Loucy (cell line): Measurements from ENCODE around the gene PPP2R5C.

Experiments used
- H2AFZ ChIP-seq: fragments of 200-600 bp; sonication (generic); 2 replicates; pipeline ENCODE4 v1.6.0; 2016; ENCODE audit warnings: antibody characterized with exemption, mild to moderate bottlenecking, low read length, moderate library complexity
- H3F3A ChIP-seq: fragments of 200-600 bp; 2 replicates; pipeline ENCODE4 v1.6.0; 2016; ENCODE audit warnings: antibody characterized with exemption, low read depth, mild to moderate bottlenecking
- H3K27me3 ChIP-seq: fragments of 200-600 bp; sonication (generic); 2 replicates; pipeline ENCODE4 v1.6.1; 2014; ENCODE audit warnings: low read length, mild to moderate bottlenecking; ENCODE audit not compliant: insufficient read depth, poor library complexity, severe bottlenecking
- H3K36me3 ChIP-seq: fragments of 200-600 bp; sonication (generic); 2 replicates; pipeline ENCODE4 v1.6.1; 2016; ENCODE audit warnings: low read length; ENCODE audit not compliant: insufficient read depth
- H3K4me1 ChIP-seq: fragments of 200-600 bp; sonication (generic); 2 replicates; pipeline ENCODE4 v1.5.1; 2014; ENCODE audit warnings: low read length, mild to moderate bottlenecking; ENCODE audit not compliant: insufficient read depth, poor library complexity, severe bottlenecking
- H3K4me2 ChIP-seq: fragments of 200-600 bp; sonication (generic); 2 replicates; pipeline ENCODE4 v1.6.0; 2014; ENCODE audit warnings: antibody characterized with exemption, low read length, low read depth, mild to moderate bottlenecking; ENCODE audit not compliant: poor library complexity, severe bottlenecking
- H3K4me3 ChIP-seq: fragments of 200-600 bp; sonication (generic); 2 replicates; pipeline ENCODE4 v1.5.1; 2014; ENCODE audit warnings: low read length, mild to moderate bottlenecking, mixed read lengths; ENCODE audit not compliant: poor library complexity, severe bottlenecking
- H3K79me2 ChIP-seq: fragments of 200-600 bp; sonication (generic); 2 replicates; pipeline ENCODE4 v1.6.1; 2014; ENCODE audit warnings: low read length; ENCODE audit not compliant: insufficient read depth
- H3K9ac ChIP-seq: fragments of 200-600 bp; sonication (generic); 2 replicates; pipeline ENCODE4 v1.6.0; 2014; ENCODE audit warnings: mild to moderate bottlenecking, low read depth, low read length, moderate library complexity; ENCODE audit not compliant: poor library complexity, severe bottlenecking
- H3K9me2 ChIP-seq: fragments of 200-600 bp; sonication (generic); replicated peaks from 2 replicates; pipeline ENCODE4 v1.6.1; 2016; ENCODE audit warnings: low read depth, low read length, mixed read lengths
- H3K9me3 ChIP-seq: fragments of 200-600 bp; sonication (generic); 2 replicates; pipeline ENCODE4 v1.6.1; 2014; ENCODE audit warnings: mild to moderate bottlenecking, antibody characterized with exemption, low read length, low read depth; ENCODE audit not compliant: insufficient read depth
- H4K20me1 ChIP-seq: fragments of 200-600 bp; sonication (generic); 2 replicates; pipeline ENCODE4 v1.6.0; 2014; ENCODE audit warnings: antibody characterized with exemption, low read length, mild to moderate bottlenecking; ENCODE audit not compliant: insufficient read depth, poor library complexity, severe bottlenecking
- CTCF ChIP-seq: fragments of 200-600 bp; sonication (generic); conservative IDR thresholded peaks from 2 replicates; pipeline ENCODE4 v1.5.1; 2014; ENCODE audit warnings: mild to moderate bottlenecking, antibody characterized with exemption, low read length
- EZH2phosphoT487 ChIP-seq: fragments of 200-600 bp; IDR thresholded peaks from 2 replicates; pipeline ENCODE4 v1.6.1; 2018; ENCODE audit warnings: antibody characterized with exemption, mild to moderate bottlenecking, moderate library complexity, borderline replicate concordance

PPP2R5C gene

GRCh38 chr14:101915871-101916815 lies 154.6 kb downstream of the PPP2R5C start:
- Histone ChIP-seq H3K9ac (no peak overlapping the region), H3F3A (no peaks in the 10 kb centered on the region), H3K9me3 (no peaks in the 10 kb centered on the region), H3K79me2 (no peaks in the 10 kb centered on the region), H3K4me3 (no peak overlapping the region), H3K9me2 (no peaks in the 10 kb centered on the region), H4K20me1 (no peaks in the 10 kb centered on the region), H2AFZ (no peak overlapping the region), H3K36me3 (peaks cover 51% of the 10 kb centered on the region; the same call in 1 of the 2 replicates), H3K27me3 (no peaks in the 10 kb centered on the region), H3K4me2 (no peak overlapping the region), H3K4me1 (no peaks in the 10 kb centered on the region)
- no peak for TF ChIP-seq EZH2phosphoT487
- no peak for TF ChIP-seq CTCF

- no peaks in the 10 kb centered on the region for H3K4me1 ChIP-seq
- no peaks in the 10 kb centered on the region for H3K79me2 ChIP-seq
- H3K4me2 ChIP-seq: no peak overlapping the region
- no peak overlapping the region for H3K4me3 ChIP-seq
- H3K9ac ChIP-seq: no peak overlapping the region
- no peaks in the 10 kb centered on the region for H4K20me1 ChIP-seq
- no peaks in the 10 kb centered on the region for H3K27me3 ChIP-seq
- no peak overlapping the region for H2AFZ ChIP-seq
- H3K9me2 ChIP-seq: no peaks in the 10 kb centered on the region
- TF ChIP-seq CTCF (no peak), EZH2phosphoT487 (no peak)
- H3K9me3 ChIP-seq: no peaks in the 10 kb centered on the region
- peaks cover 51% of the 10 kb centered on the region; the same call in 1 of the 2 replicates for H3K36me3 ChIP-seq
- H3F3A ChIP-seq: no peaks in the 10 kb centered on the region
These were observed 155.4 kb downstream of the PPP2R5C start for GRCh38 chr14:101916816-101917412.

GRCh38 chr14:101917413-101918017 lies 156.0 kb downstream of the PPP2R5C start:
- Histone ChIP-seq H3K4me3 (no peak overlapping the region), H3K36me3 (peaks cover 46% of the 10 kb centered on the region; the same call in 1 of the 2 replicates), H3F3A (no peaks in the 10 kb centered on the region), H3K9me2 (no peaks in the 10 kb centered on the region), H4K20me1 (no peaks in the 10 kb centered on the region), H3K4me1 (no peaks in the 10 kb centered on the region), H3K9me3 (no peaks in the 10 kb centered on the region), H3K9ac (no peak overlapping the region), H3K27me3 (no peaks in the 10 kb centered on the region), H3K79me2 (no peaks in the 10 kb centered on the region), H2AFZ (no peak overlapping the region), H3K4me2 (no peak overlapping the region)
- TF ChIP-seq CTCF (no peak), EZH2phosphoT487 (no peak)
